Neural cell (in vitro differentiated cells): ENCODE data around the gene MIA2. TPM values are rescaled to one million over a fixed set of nuclear protein-coding genes. Genes with fewer than 3 reads are reported as not detected.

Experiments
- H2AFZ ChIP-seq: fragments of 200-600, 300-800 bp; sonication (generic), shearing (Covaris generic); 2 replicates; pipeline ENCODE4 v1.6.0; 2014; ENCODE audit warnings: low read depth, mild to moderate bottlenecking, antibody characterized with exemption, low read length, moderate library complexity
- H3F3A ChIP-seq: fragments of 200-600 bp; shearing (Covaris generic); 2 replicates; pipeline ENCODE4 v1.6.1; 2016; ENCODE audit warnings: mild to moderate bottlenecking, moderate library complexity, mixed read lengths, antibody characterized with exemption, low read length; ENCODE audit not compliant: insufficient read depth, poor library complexity, severe bottlenecking
- H3K27ac ChIP-seq: fragments of 200-600, 300-800 bp; sonication (generic), shearing (Covaris generic); 2 replicates; pipeline ENCODE4 v1.5.1; 2014; ENCODE audit warnings: mild to moderate bottlenecking, low read length, moderate library complexity
- H3K27me3 ChIP-seq: fragments of 300-800, 200-600 bp; sonication (generic), shearing (Covaris generic); 2 replicates; pipeline ENCODE4 v1.6.0; 2014; ENCODE audit warnings: mild to moderate bottlenecking, low read depth, low read length, moderate library complexity; ENCODE audit not compliant: insufficient read depth
- H3K36me3 ChIP-seq: fragments of 300-800, 200-600 bp; sonication (generic), shearing (Covaris generic); 2 replicates; pipeline ENCODE4 v1.5.1; 2014; ENCODE audit warnings: mild to moderate bottlenecking, antibody characterized with exemption, low read length, moderate library complexity; ENCODE audit not compliant: insufficient read depth
- H3K4me2 ChIP-seq: fragments of 300-800, 200-600 bp; sonication (generic), shearing (Covaris generic); 2 replicates; pipeline ENCODE4 v1.6.0; 2014; ENCODE audit warnings: mild to moderate bottlenecking, low read length
- H3K4me3 ChIP-seq: fragments of 300-800, 200-600 bp; sonication (generic), shearing (Covaris generic); 2 replicates; pipeline ENCODE4 v1.5.1; 2014; ENCODE audit warnings: mild to moderate bottlenecking, low read length, moderate library complexity
- H3K79me2 ChIP-seq: fragments of 200-600 bp; shearing (Covaris generic); replicated peaks from 2 replicates; pipeline ENCODE4 v1.6.0; 2014; ENCODE audit warnings: mild to moderate bottlenecking, low read length, moderate library complexity; ENCODE audit not compliant: insufficient read depth
- H3K9ac ChIP-seq: fragments of 300-800, 200-600 bp; sonication (generic), shearing (Covaris generic); 2 replicates; pipeline ENCODE4 v1.6.1; 2016; ENCODE audit warnings: mild to moderate bottlenecking, low read length, mixed read lengths
- H3K9me2 ChIP-seq: fragments of 200-600 bp; shearing (Covaris generic); 2 replicates; pipeline ENCODE4 v1.6.1; 2016; ENCODE audit warnings: mild to moderate bottlenecking, low read length, mixed read lengths; ENCODE audit not compliant: insufficient read depth
- H3K9me3 ChIP-seq: fragments of 200-600, 300-800 bp; sonication (generic), shearing (Covaris generic); 2 replicates; pipeline ENCODE4 v1.6.1; 2016; ENCODE audit warnings: mild to moderate bottlenecking, mixed run types, low read length, moderate library complexity, mixed read lengths
- H4K20me1 ChIP-seq: fragments of 200-600 bp; shearing (Covaris generic); 2 replicates; pipeline ENCODE4 v1.6.1; 2016; ENCODE audit warnings: mild to moderate bottlenecking, mixed run types; ENCODE audit not compliant: insufficient read depth
- CTCF ChIP-seq: fragments of 450-650 bp; IDR thresholded peaks from 2 replicates; pipeline ENCODE4 v1.5.1; 2014; ENCODE audit warnings: antibody characterized with exemption, mild to moderate bottlenecking, moderate library complexity; ENCODE audit not compliant: poor library complexity, severe bottlenecking
- EP300 ChIP-seq: fragments of 450-650 bp; conservative IDR thresholded peaks from 2 replicates; pipeline ENCODE4 v1.6.1; 2014; ENCODE audit warnings: antibody characterized with exemption, mild to moderate bottlenecking, moderate library complexity; ENCODE audit not compliant: poor library complexity, severe bottlenecking
- EZH2 ChIP-seq: fragments of 200-600, 300-800 bp; shearing (Covaris generic), sonication (generic); IDR thresholded peaks from 2 replicates; pipeline ENCODE4 v1.6.1; 2014; ENCODE audit warnings: antibody characterized with exemption, low read length, borderline replicate concordance, mild to moderate bottlenecking; ENCODE audit not compliant: insufficient read depth, poor library complexity, severe bottlenecking
- MXI1 ChIP-seq: fragments of 450-650 bp; conservative IDR thresholded peaks from 2 replicates; pipeline ENCODE4 v1.6.1; 2014; ENCODE audit warnings: antibody characterized with exemption, mild to moderate bottlenecking; ENCODE audit not compliant: poor library complexity, severe bottlenecking
- POLR2AphosphoS5 ChIP-seq: IDR thresholded peaks from 2 replicates; pipeline ENCODE4 v1.6.1; 2012
- RAD21 ChIP-seq: fragments of 450-650 bp; conservative IDR thresholded peaks from 2 replicates; pipeline ENCODE4 v1.6.1; 2014; ENCODE audit warnings: antibody characterized with exemption, mild to moderate bottlenecking, moderate library complexity
- SMC3 ChIP-seq: fragments of 450-650 bp; conservative IDR thresholded peaks from 2 replicates; pipeline ENCODE4 v1.6.1; 2014; ENCODE audit warnings: antibody characterized with exemption, mild to moderate bottlenecking, moderate library complexity; ENCODE audit not compliant: poor library complexity
- TAF1 ChIP-seq: IDR thresholded peaks from 2 replicates; pipeline ENCODE4 v1.6.1; 2012; ENCODE audit warnings: low read depth
- polyA plus RNA-seq: library from polyadenylated mRNA; depleted of rRNA; stranded (reverse); fragments of >200 nt; gene quantifications from 2 replicates; pipeline ENCODE4 v1.2.3, GENCODE V29; 2014
- TF ChIP-seq, protein P1 (sequence below): IDR thresholded peaks from 2 replicates; pipeline ENCODE4 v1.6.1; 2012; ENCODE audit warnings: borderline replicate concordance

MIA2 gene
- polyA plus RNA-seq, 1 donor from 2014 or later = 17.7 TPM

- H3K9ac ChIP-seq = no peak overlapping the region
Measured at GRCh38 chr14:39268393-39268792, 34.7 kb downstream of the MIA2 start.

DNA sequence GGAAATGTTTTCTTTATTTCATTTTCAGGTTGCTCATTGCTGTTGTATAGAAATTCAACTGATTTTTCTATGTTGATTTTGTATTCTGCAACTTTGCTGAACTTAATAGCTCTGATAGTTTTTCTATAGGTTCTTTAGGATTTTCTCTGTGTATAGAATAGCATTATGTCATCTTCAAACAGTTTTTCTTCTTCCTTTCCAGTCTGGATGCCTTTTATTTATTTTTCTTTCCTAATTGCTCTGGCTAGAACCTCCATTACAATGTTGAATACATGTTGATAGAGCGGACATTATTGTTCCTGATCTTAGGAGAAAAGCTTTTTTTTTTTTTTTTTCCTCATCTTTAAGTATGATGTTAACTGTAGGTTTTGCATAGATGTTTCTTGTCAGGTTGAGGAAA, 39.2 kb downstream of the MIA2 start:
- Histone ChIP-seq H3K79me2 (peaks cover 45% of the 10 kb centered on the region), H3K9me3 (no peaks in the 10 kb centered on the region), H3K4me2 (no peak overlapping the region), H3K9me2 (no peaks in the 10 kb centered on the region), H3K36me3 (no peaks in the 10 kb centered on the region), H2AFZ (no peak overlapping the region), H3F3A (no peaks in the 10 kb centered on the region), H4K20me1 (no peaks in the 10 kb centered on the region), H3K27me3 (no peaks in the 10 kb centered on the region), H3K27ac (no peak overlapping the region), H3K4me3 (no peak overlapping the region), H3K9ac (no peak overlapping the region)
- TF ChIP-seq RAD21 (no peak), SMC3 (no peak), TAF1 (no peak), CTCF (no peak)

More at GRCh38 chr14:39268393-39268792, 34.7 kb downstream of the MIA2 start:
- Histone ChIP-seq H3K9me3 (no peaks in the 10 kb centered on the region), H3K4me2 (peak overlapping the region; percentile 78), H3F3A (no peaks in the 10 kb centered on the region), H3K79me2 (peaks cover 41% of the 10 kb centered on the region), H4K20me1 (no peaks in the 10 kb centered on the region), H3K4me3 (peak overlapping the region; percentile 89), H3K27me3 (no peaks in the 10 kb centered on the region), H3K36me3 (no peaks in the 10 kb centered on the region), H3K27ac (no peak overlapping the region), H2AFZ (no peak overlapping the region), H3K9me2 (no peaks in the 10 kb centered on the region)
- no peak for TF ChIP-seq RAD21
- TF ChIP-seq POLR2AphosphoS5 = no peak
- no peak for TF ChIP-seq EP300
- TF ChIP-seq EZH2 = no peak
- no peak for TF ChIP-seq SMC3
- no peak for TF ChIP-seq CTCF
- TF ChIP-seq, protein P1, sequence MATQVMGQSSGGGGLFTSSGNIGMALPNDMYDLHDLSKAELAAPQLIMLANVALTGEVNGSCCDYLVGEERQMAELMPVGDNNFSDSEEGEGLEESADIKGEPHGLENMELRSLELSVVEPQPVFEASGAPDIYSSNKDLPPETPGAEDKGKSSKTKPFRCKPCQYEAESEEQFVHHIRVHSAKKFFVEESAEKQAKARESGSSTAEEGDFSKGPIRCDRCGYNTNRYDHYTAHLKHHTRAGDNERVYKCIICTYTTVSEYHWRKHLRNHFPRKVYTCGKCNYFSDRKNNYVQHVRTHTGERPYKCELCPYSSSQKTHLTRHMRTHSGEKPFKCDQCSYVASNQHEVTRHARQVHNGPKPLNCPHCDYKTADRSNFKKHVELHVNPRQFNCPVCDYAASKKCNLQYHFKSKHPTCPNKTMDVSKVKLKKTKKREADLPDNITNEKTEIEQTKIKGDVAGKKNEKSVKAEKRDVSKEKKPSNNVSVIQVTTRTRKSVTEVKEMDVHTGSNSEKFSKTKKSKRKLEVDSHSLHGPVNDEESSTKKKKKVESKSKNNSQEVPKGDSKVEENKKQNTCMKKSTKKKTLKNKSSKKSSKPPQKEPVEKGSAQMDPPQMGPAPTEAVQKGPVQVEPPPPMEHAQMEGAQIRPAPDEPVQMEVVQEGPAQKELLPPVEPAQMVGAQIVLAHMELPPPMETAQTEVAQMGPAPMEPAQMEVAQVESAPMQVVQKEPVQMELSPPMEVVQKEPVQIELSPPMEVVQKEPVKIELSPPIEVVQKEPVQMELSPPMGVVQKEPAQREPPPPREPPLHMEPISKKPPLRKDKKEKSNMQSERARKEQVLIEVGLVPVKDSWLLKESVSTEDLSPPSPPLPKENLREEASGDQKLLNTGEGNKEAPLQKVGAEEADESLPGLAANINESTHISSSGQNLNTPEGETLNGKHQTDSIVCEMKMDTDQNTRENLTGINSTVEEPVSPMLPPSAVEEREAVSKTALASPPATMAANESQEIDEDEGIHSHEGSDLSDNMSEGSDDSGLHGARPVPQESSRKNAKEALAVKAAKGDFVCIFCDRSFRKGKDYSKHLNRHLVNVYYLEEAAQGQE = no peak
- no peak for TF ChIP-seq TAF1
- TF ChIP-seq MXI1 = no peak
